ENCODE measurements around the gene CRIP1. TPM values are rescaled to one million over a fixed set of nuclear protein-coding genes. Genes with fewer than 3 reads are reported as not detected.

The CRIP1 gene
- polyA plus RNA-seq, 1 donor (not counting 4 experiments of a cell fraction or from before 2014, with no cell fraction given), result 1.7 TPM

GRCh38 chr14:105482486-105483110 lies 4.1 kb upstream of the CRIP1 start:
- dilution Hi-C loops (cut with MboI; ENCODE audit: extremely low pct_ligation_motif_present, low sequenced_read_pairs), result no loop called here
- no peak for DNase-seq (ENCODE audit: low read depth, low spot score)

GRCh38 chr14:105483300-105484068 lies 3.2 kb upstream of the CRIP1 start:
- H3K9me1 ChIP-seq (ENCODE audit: control insufficient read depth, extremely low read depth, insufficient read depth, low read length), result no peaks in the 10 kb centered on the region
- no peak overlapping the region for H2AFZ ChIP-seq (ENCODE audit: control insufficient read depth, low read length)
- no peak for TF ChIP-seq CTCF (optimal IDR thresholded peaks at IDR 0.05 in 1 of 3, IDR thresholded peaks at IDR 0.05 in 1 of 3, conservative IDR thresholded peaks at IDR 0.05 in 1 of 3; ENCODE audit: extremely low read depth in 1 of 3, insufficient read depth in 2 of 3, low read length in 3 of 3)
- TF ChIP-seq EZH2 (IDR thresholded peaks at IDR 0.05; ENCODE audit: low read length), result no peak
- peaks cover 35% of the 10 kb centered on the region for H3K27me3 ChIP-seq (ENCODE audit: control insufficient read depth, extremely low read depth, insufficient read depth, low read length)
- FAIRE-seq (no peak), DNase-seq (ENCODE audit: low read depth, low spot score) (no peak)
- no peak overlapping the region for H3K4me2 ChIP-seq (ENCODE audit: control insufficient read depth, extremely low read depth, insufficient read depth, low read depth, low read length)
- H3K9ac ChIP-seq (ENCODE audit: control insufficient read depth, extremely low read depth, insufficient read depth, low read length), result peak overlapping the region; percentile 8
- peaks cover 35% of the 10 kb centered on the region for H3K4me1 ChIP-seq (ENCODE audit: control insufficient read depth, extremely low read depth, insufficient read depth, low read length)
- no peaks in the 10 kb centered on the region for H3K36me3 ChIP-seq (ENCODE audit: control insufficient read depth in 2 of 2, extremely low read depth in 1 of 2, insufficient read depth in 2 of 2, low read length in 2 of 2)
- dilution Hi-C loops (cut with MboI; ENCODE audit: extremely low pct_ligation_motif_present, low sequenced_read_pairs), result no loop called here
- no peaks in the 10 kb centered on the region for H4K20me1 ChIP-seq (ENCODE audit: control insufficient read depth, extremely low read depth, insufficient read depth, low read length)
- H3K9me3 ChIP-seq (ENCODE audit: control insufficient read depth, low read depth, low read length), result no peaks in the 10 kb centered on the region
- H3K27ac ChIP-seq (ENCODE audit: control insufficient read depth, insufficient read depth, low read length), result no peak overlapping the region
- no peak overlapping the region for H3K4me3 ChIP-seq (ENCODE audit: control insufficient read depth in 2 of 3, extremely low read depth in 1 of 3, insufficient read depth in 2 of 3, low read depth in 1 of 3, low read length in 3 of 3)
- H3K79me2 ChIP-seq (ENCODE audit: control insufficient read depth, insufficient read depth, low read length), result no peaks in the 10 kb centered on the region

More at GRCh38 chr14:105482486-105483110, 4.1 kb upstream of the CRIP1 start:
- Histone ChIP-seq H3K27ac (ENCODE audit: control insufficient read depth, insufficient read depth, low read length) (peak overlapping the region; percentile 97), H3K4me1 (ENCODE audit: control insufficient read depth, extremely low read depth, insufficient read depth, low read length) (peaks cover 29% of the 10 kb centered on the region), H3K36me3 (ENCODE audit: control insufficient read depth in 2 of 2, extremely low read depth in 1 of 2, insufficient read depth in 2 of 2, low read length in 2 of 2) (no peaks in the 10 kb centered on the region), H3K4me2 (ENCODE audit: control insufficient read depth, extremely low read depth, insufficient read depth, low read depth, low read length) (peak overlapping the region; percentile 69), H3K9ac (ENCODE audit: control insufficient read depth, extremely low read depth, insufficient read depth, low read length) (peak overlapping the region; percentile 96), H2AFZ (ENCODE audit: control insufficient read depth, low read length) (no peak overlapping the region), H3K27me3 (ENCODE audit: control insufficient read depth, extremely low read depth, insufficient read depth, low read length) (peaks cover 35% of the 10 kb centered on the region), H3K4me3 (ENCODE audit: control insufficient read depth in 2 of 3, extremely low read depth in 1 of 3, insufficient read depth in 2 of 3, low read depth in 1 of 3, low read length in 3 of 3) (no peak overlapping the region), H3K9me3 (ENCODE audit: control insufficient read depth, low read depth, low read length) (no peaks in the 10 kb centered on the region), H3K79me2 (ENCODE audit: control insufficient read depth, insufficient read depth, low read length) (no peaks in the 10 kb centered on the region), H3K9me1 (ENCODE audit: control insufficient read depth, extremely low read depth, insufficient read depth, low read length) (no peaks in the 10 kb centered on the region), H4K20me1 (ENCODE audit: control insufficient read depth, extremely low read depth, insufficient read depth, low read length) (no peaks in the 10 kb centered on the region)
- TF ChIP-seq CTCF (optimal IDR thresholded peaks at IDR 0.05 in 1 of 3, IDR thresholded peaks at IDR 0.05 in 1 of 3, conservative IDR thresholded peaks at IDR 0.05 in 1 of 3; ENCODE audit: extremely low read depth in 1 of 3, insufficient read depth in 2 of 3, low read length in 3 of 3) (no peak), EZH2 (IDR thresholded peaks at IDR 0.05; ENCODE audit: low read length) (no peak)
- FAIRE-seq, result no peak

All from keratinocyte (primary cell).